DMS79 (cell line): ENCODE measurements around the gene CHD5.

Experiments
- DNase-seq: peaks from one replicate; lab custom pipeline; 2025; lab: John Stamatoyannopoulos, UW

The CHD5 gene

DNA sequence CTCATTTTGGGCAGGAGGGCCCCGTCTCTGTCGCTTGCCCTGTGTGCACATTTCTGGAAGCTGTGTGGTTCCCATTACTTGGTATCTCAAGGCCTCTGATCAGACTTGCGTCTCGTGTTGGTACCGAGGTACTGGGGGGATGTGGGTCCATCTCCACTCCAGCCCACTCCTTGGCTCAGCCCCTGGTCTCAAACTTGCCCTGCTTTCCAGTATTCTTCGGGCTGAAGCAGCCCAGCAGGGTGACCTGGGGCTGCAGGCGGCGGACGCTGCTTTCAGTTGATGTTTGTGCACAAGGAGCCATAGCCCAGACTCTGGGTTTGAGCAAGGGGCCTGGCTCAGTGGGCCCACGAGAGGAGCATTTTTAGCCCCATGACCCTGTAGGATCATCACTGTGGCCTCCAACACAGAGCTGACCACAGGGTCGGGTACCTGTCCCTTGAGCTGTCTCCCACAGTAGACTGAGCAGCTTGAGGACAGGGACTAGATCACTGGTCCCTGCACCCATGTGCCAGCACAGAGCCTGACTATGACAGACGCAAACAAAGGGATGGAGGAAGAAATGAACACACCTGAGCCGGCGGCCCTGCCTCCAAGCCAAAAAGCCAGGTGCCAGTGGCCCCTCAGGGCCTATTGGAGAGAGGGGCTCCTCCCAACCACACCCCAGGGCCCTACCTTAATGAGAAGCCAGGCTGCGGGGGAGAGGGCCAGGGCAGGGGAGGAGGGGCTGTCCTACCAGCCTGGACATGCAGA, 46.8 kb downstream of the CHD5 start:
- no peak for DNase-seq

DNA sequence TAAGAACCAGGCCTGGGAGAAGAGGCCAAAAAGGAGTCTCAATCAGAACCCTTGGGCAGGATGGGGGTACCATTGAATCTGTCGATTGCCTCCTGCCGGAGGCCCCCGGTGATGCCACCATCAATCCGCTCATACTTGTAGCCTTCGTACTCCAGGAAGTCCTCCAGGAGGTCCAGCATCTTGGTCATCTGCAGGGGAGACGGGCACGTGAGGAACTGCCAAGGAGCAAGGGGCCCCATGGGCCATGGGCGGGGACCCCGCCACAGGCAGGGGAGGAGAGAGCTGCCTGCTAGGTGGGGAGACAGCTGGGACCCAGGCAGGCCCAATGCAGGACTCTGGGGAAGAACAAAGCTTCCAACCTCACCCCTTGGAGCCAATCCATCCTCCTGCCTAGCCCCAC, 48.6 kb downstream of the CHD5 start:
- DNase-seq = no peak

DNA sequence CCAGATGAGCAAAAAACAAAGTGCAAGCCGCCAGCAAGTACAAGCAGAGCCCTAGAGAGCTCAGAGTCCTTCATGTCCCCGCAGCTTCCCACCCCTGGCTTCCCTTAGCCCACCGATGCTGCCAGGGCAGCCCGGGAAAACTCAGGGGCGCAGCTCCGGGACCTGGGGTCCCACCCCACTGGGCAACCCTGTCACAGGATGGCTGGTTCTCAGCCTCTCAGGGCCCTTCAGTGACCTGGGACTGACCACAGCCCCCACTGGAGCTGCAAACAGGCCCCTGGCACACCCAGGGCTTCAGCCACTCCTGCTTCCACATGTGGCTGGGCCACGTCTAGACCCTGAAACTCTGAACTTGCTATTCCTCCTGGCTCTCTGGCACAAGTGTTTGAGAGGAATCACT, 49.5 kb downstream of the CHD5 start:
- no peak for DNase-seq

DNA sequence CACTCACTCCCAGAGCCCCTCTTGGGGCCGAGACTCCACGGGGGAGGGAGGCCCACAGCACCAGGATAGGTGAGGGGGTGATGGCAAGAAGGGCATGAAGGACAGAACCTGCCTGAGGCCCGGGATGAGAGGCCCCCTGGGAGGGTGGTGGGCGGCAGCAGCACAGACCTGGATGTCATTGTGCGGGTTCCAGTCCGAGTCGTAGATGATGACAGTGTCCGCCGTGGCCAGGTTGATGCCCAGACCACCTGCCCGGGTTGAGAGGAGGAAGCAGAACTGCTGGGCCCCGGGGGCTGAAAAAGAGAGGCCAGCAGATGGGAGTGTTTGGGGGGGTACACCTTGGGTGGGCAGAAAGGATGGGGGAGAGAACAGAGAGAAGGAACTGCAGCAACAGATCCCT, 50.1 kb downstream of the CHD5 start:
- DNase-seq = no peak

DNA sequence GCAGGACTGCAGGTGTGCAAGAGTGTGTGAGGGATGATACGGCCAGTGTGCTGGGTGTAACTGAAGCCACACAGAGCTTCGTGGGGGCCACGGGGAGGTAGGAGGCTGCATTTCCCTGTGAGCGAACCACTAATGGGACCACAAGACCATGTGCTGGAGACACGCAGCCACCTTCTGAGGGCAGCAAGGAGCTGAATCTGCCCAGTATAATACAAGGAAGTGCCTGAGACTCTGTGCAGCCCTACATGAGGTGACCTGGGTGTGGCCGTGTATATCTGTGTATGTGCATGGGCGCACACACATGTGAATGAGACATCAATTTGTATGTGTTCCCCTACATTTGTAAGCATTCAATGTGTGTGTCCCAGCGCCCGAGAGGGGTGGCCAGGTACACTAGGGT, 50.8 kb downstream of the CHD5 start:
- no peak for DNase-seq

DNA sequence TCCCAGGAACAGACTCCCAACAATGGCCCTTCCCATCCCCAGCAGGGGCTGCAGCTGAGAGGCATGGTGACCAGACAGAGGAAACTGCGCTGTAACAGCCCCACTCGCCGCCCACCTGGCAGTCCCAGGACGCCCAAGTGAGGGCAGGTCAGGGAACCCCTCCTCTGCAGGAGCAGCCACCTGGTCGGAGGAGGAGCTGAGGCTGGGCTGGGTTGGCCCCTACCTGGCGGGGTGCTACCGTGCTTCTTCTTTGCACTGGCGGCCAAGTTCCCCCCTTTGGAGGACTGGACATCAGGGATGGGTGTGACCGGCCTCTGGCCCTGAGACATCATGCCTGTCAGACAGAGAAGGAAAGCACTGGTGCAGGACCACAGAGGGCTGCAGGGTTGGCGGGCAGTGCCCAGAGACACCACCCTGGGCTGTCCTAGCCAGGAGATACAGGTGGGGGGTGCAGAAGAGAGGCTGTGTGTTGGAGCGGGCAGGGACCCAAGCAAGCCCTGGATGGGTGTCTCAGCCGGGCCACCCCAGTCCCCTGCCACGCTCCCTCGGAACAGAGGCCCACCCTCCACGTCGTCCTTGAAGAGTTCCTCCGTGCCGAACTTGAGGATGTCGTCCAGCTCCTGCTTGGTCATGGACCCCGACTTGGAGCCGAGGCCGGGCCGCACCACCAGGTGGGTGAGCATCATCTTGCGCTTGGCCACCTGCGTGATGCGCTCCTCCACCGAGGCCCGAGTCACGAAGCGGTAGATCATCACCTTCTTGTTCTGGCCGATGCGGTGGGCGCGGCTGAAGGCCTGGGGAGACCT, 51.6 kb downstream of the CHD5 start:
- DNase-seq = no peak

DNA sequence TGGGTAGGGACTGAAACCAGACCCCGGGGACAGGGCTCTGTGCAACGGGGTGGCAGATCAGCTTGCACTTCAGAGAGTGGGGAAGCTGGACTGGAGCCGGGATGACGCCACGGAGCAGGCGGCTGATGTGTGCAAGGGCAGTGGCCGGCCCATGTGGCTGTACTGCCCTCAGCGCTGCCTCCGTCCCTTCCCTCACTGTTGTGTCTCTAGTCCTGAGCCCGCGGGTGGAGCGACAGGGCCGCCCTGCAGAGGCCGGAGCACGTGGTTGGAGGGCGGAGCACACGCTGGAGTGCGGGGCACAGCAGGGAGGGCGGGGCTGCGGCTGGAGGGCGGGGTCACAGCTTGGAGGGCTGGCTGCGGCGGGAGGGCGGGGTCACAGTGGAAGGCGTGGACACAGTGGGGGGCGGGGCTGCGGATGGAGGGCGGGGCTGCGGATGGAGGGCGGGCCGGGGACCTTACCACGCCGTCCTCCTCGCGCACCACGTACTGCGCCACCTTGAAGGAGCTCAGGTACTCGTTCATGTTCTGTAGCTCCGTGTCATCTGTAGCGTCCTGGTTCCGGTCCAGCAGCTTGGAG, 52.4 kb downstream of the CHD5 start:
- no peak for DNase-seq

DNA sequence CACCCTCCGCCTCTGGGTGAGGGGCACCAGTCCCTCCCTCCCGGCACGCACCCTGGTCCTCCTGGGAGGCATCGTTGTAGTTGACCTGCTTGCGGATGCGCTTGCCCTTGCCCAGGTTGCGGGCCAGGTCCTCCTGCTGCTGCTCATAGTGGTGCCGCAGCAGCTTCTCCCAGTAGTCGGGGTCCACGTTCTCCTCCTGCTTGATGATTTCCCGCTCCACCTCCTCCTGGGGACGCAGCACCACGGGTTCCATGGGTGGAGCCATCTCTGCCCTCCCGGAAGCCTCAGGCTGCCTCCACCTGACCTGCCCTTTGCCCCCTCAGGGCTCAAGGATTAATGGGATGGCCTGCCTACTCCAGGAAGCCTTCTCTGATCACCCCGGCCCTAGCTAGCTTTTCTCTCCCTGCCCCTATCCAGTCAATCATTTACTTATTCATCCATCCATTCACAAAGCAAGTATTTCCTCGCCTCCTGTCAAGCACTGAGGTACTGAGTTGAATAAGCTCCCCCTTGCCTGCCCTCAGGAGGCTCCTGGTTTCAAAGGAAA, 53.5 kb downstream of the CHD5 start:
- DNase-seq = no peak

DNA sequence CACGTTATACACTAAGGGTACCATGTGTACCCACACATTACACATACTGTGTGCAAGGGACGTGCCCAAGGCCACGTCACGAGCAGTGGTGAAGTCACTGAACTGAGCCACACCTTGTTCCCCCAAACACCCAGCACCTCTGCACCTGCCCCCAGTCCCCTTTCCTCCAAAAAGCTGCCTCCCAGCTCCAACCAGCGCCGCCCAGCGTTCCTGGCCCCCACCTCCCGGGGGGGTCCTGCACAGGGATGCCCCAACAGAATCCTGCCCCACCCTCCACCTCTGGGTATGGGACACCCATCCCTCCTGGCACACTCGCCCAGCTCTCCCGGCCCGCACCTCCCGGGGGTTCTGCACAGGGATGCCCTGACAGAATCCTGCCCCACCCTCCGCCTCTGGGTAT, 54.1 kb downstream of the CHD5 start:
- DNase-seq = no peak

DNA sequence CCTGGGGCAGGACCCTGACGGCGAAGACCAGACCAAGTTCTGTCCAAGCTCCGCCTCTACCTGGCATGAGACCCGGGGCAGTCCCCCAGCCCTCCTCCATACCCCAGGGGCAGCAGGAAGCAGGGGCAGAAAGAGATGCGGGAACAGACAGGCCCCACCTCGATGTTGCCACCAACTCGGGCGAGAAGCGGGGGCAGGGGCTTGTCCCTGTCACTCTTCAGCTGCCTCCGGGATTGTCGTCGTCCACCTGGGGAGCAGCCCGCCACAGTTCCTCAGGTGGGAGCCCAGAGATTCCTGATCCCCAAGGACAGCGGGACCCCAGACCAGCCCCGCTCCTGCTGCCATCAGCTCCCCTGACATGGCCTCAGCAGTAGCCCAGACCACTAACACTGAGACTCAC, 54.8 kb downstream of the CHD5 start:
- no peak for DNase-seq

DNA sequence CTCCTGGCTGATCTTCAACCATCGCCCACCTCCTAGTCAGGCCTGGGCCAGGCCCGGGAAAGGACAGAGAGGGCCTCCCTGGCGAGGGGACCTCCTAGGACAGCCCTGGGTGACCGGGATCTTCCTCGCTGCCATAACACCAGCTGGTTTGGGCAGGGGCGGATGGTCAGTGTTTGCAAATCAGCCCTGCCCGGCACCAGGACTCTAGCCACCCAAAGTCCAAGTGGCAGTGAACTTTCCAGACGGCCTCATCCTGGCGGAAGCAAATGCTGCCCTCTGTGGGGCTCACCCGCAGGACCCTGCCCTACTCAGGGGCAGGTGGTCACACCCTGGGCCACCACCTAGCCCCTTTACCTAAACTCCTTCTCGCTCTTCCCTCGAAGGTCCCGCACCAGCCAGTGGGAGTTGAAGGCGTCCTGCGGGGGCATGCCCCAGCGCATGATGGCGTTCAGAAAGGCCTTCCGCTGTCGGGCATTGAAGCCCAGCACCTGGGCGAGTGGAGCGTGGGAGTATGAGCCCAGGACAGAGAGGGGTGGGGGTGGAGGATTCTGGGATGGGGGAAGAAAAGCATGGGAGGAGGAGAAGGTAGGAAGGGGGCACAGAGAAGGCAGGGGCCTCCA, 55.3 kb downstream of the CHD5 start:
- DNase-seq = no peak

DNA sequence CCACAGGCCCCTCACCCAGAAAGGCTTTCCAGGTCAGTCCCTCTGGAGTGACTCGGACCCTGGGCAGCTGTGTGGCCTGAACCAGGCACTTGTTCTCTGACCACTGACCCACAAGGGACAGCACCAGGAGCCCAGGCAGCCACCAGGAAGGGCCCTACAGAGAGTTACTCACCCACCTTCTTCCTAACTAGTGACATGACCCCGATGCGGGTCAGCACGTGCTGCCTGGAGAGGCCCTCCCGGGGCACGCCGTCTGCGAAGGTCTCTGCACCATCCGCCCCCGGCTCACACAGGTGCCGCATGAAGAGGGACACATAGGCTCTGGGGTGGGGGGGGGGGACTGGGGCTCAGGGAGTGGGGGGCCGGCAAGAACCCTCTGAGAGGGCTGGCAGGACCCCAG, 55.8 kb downstream of the CHD5 start:
- DNase-seq = no peak

DNA sequence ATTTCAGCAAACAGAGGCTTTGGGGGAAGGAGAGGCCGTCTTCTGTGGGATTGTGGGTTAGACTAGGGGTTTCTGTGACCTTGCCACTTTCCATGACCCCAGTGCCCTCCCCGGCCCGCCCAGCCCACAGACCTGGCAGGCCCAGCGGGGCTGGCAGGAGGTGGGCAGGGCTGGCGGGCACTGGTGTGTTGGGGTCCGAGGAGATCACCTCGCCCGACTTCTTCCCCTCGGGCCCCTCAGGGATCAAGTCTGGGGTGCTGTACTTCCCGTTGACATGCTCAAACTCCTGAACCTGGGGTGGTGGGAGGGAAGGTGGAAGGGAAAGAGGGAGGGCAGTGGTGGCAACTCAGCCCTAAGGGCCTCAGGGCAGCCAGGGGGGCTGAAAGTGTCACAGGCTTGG, 56.3 kb downstream of the CHD5 start:
- DNase-seq = no peak

DNA sequence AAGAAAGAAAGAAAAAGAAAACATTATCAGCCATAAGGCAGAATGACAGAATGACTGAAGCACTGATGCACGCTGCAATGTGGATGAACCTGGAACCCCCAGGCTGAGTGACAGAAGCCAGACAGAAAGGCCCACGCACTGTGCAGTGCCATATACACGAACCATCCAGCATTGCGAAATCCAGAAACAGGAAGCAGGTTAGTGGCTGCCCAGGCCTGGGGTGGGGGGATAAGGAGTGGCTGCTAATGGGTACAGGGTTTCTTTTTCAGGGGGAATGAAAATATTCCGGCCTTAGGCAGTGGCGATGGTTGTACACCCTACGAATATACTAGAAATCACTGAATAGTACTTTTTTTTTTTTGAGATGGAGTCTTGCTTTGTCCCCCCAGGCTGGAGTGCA, 57.0 kb downstream of the CHD5 start:
- DNase-seq = no peak

DNA sequence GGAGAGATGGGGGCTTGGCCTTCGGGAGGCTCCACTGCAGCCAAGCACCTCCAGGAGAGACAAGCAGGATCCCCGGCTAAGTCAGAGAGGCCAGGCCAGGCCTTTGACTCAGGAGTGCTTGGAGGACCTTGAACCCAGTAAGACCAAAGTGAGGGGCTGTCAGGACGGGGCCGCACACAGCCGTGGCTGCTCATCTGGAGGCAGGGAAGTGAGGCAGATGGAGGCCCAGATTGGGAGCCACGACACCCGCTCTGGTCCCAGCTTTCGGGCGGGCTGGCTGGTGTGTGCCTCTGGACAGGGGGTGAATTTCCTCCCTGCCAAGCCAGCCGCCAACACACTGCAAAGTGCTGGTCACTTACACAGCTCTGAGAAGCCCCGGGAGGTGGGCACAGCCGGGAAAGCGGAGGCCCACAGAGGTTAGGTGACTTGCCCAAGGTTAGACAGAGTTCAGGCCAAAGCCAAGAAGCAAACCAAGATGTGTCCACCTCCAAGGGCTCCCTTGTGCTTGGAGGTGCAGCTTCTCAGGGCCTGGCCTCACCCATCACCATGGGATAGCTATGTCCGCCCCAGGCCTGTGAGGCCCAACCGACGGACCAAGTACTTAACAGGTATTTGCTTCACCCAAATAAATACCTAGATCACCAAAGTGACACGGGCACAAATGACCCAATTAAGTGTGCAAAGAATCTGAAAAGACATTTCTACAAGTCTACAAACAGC, 58.3 kb downstream of the CHD5 start:
- DNase-seq = no peak

DNA sequence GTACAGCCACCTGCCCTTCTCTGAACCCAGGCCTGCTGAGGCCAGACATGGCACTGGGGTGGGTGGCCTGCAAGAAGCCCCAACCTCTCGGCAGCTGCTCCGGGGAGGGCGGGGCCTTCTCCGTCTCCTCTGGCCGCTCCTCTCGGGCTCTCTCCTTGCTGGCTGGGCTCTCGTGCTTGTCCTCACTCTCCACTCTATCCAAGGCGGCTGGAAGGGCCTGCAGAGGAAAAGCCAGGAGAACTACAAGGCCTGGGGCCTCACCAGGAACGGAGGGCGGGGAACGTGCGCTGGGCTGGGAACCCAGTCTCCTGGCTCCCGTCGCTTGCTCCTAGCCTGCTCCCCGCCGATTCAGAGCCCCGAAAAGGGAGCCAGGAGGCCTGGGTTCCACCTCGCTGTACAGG, 59.1 kb downstream of the CHD5 start:
- DNase-seq = no peak

DNA sequence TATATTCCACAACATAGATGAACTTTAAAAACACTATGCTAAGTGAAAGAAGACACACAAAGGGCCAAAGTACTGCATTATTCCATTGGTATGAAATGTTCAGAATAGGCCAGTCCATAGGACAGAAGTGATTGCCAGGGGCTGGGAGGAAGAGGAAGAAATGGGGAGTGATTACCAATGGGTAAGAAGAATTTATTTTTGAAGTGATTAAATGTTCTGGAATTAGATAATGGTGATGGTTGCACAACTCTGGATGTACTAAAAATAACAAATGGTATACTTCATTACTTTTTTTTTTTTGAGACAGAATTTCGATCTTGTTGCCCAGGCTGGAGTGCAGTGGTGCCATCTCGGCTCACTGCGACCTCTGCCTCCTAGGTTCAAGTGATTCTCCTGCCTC, 61.7 kb downstream of the CHD5 start:
- DNase-seq = no peak

DNA sequence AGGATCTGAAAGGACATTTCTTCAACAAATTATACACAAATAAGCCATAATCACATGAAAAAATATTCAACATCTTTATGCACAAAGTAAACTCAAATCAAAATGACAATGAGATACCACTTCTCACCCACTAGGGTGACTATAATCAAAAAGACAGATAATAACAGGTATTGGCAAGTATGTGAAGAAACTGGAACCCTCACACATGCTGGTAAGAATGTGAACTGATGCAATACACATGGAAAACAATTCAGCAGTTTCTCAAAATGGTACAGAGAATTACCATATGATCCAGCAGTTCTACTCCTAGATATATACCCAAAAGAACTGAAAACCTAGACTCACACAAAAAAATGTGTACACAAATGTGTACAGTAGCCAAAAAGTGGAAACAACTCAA, 62.5 kb downstream of the CHD5 start:
- no peak for DNase-seq

DNA sequence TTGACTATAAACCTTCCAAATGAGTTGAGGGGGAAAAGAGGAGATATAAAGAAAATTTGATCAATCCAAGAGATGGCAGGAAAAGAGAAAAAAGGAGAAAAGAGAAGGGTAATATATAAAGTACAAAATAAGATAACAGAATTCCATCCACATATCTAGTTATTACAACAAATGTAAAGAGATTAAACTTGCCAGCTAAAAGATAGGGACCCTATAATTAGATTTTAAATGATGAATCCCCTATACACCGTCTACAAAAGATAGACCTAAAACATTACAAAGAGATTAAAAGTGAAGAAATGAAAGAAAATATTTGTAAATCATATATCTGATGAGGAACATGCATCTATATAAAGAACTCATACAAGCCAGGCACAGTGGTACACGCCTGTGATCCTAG, 63.1 kb downstream of the CHD5 start:
- DNase-seq = no peak

DNA sequence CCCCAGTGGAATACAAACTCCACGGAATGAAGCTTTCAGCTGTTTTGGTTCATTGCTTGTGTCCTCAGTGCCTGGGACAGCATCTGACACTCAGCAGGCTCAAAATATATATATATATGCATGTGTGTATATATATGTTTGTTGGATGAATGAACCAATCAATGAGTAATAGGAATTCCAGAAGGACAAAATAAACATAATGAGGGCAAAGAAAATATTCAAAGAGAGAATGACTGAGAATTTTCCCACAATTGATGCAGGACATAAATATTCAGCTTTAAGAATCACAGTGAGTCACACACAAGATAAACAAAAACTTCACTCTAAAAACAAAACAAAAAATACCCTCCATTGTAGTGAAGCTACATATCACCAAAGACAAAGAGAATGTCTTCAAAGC, 64.0 kb downstream of the CHD5 start:
- DNase-seq = no peak

DNA sequence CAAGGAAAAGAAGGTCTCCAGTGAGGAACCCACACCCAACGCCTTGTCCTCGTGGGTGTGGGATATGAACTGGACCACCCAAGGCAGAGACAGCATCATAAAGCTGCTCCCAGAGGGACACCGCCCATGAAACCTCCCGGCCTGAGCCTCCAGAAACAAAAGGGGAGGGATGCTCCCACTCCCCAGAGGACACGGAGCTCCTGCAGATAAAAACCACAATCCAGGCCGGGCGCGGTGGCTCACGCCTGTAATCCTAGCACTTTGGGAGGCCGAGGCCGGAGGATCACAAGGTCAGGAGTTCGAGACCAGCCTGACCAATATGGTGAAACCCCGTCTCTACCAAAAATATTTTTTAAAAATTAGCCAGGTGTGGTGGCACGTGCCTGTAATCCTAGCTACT, 66.4 kb downstream of the CHD5 start:
- DNase-seq = no peak

DNA sequence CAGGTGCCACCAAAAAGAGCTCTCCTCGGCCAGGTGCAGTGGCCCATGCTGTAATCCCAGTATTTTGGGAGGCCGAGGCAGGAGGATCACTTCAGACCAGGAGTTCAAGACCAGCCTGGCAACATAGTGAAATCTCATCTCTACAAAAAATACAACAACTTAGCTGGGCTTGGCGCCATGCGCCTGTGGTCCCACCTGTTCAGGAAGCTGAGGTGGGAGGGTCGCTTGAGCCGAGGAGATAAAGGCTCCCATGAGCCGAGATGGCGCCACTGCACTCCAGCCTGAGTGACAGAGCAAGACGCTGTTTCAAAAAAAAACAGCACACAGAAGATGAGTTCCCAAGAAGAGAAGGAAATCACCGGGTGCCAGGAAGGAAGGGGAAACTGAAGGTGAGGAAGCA, 67.0 kb downstream of the CHD5 start:
- no peak for DNase-seq
